WTC11 (cell line): ENCODE data around the gene R3HDM4.

Experiments used
- CBFB ChIP-seq: sonication (generic); formaldehyde crosslinking; IDR thresholded peaks from 2 replicates; pipeline ENCODE4 v1.8.1; 2022; ENCODE audit warnings: mild to moderate bottlenecking, low read depth, missing genetic modification reagents
- FOXP1 ChIP-seq: sonication (generic); formaldehyde crosslinking; IDR thresholded peaks from 2 replicates; pipeline ENCODE4 v1.8.0; 2022; ENCODE audit warnings: missing genetic modification reagents, mild to moderate bottlenecking, moderate library complexity, borderline replicate concordance
- MYBL2 ChIP-seq: sonication (generic); formaldehyde crosslinking; IDR thresholded peaks from 2 replicates; pipeline ENCODE4 v1.8.1; 2023; ENCODE audit warnings: mild to moderate bottlenecking, moderate library complexity, missing genetic modification reagents
- SP1 ChIP-seq: sonication (generic); formaldehyde crosslinking; conservative IDR thresholded peaks from 2 replicates; pipeline ENCODE4 v1.8.1; 2022; ENCODE audit warnings: missing genetic modification reagents
- ZNF138 ChIP-seq: sonication (generic); formaldehyde crosslinking; conservative IDR thresholded peaks from 2 replicates; pipeline ENCODE4 v1.8.1; 2022; ENCODE audit warnings: mild to moderate bottlenecking, moderate library complexity, missing genetic modification reagents
- ZNF416 ChIP-seq: fragments of 250-450 bp; sonication (Bioruptor Pico); IDR thresholded peaks from 2 replicates; pipeline ENCODE4 v1.9.0; 2021; ENCODE audit warnings: mild to moderate bottlenecking, inconsistent platforms
- TF ChIP-seq, protein P1 (sequence below): fragments of 200-600 bp; IDR thresholded peaks from 2 replicates; pipeline ENCODE4 v1.8.0; 2022; ENCODE audit warnings: antibody characterized with exemption
- TF ChIP-seq, protein P2 (sequence below): fragments of 250-450 bp; sonication (Bioruptor Pico); conservative IDR thresholded peaks from 2 replicates; pipeline ENCODE4 v1.9.0; 2021; ENCODE audit warnings: mild to moderate bottlenecking
- TF ChIP-seq, protein P3 (sequence below): sonication (generic); formaldehyde crosslinking; IDR thresholded peaks from 2 replicates; pipeline ENCODE4 v1.8.0; 2022; ENCODE audit warnings: mild to moderate bottlenecking, missing genetic modification reagents

DNA sequence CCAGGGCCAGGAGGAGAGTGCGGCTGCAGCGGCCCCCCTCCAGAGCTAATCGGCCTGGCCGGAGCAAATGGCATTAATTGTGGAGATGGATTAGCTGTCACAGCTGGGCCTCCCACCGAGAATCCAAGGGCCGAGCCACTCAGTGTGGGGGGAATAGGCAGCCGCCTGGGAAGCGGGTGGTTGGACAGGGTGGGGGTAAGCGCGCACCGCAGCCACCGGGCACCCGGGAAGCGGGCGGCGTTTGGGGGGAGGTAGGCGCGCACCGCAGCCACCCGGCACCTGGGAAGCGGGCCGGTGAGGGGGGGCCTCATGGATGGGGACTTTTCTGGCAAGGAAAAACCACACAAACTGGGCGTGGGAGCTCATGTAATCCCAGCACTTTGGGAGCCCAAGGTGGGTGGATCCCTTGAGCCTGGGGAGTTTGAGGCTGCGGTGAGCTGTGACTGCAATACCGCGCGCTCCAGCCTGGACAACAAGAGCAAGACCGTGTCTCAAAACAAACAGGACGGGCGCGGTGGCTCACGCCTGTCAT, 9.7 kb downstream of the R3HDM4 start:
- TF ChIP-seq ZNF138 (CRISPR knock-in tag) (no peak), ZNF416 (CRISPR knock-in tag) (no peak), FOXP1 (CRISPR knock-in tag) (no peak), SP1 (CRISPR knock-in tag) (no peak), CBFB (CRISPR knock-in tag) (no peak), MYBL2 (CRISPR knock-in tag) (no peak)
- TF ChIP-seq, protein P1, sequence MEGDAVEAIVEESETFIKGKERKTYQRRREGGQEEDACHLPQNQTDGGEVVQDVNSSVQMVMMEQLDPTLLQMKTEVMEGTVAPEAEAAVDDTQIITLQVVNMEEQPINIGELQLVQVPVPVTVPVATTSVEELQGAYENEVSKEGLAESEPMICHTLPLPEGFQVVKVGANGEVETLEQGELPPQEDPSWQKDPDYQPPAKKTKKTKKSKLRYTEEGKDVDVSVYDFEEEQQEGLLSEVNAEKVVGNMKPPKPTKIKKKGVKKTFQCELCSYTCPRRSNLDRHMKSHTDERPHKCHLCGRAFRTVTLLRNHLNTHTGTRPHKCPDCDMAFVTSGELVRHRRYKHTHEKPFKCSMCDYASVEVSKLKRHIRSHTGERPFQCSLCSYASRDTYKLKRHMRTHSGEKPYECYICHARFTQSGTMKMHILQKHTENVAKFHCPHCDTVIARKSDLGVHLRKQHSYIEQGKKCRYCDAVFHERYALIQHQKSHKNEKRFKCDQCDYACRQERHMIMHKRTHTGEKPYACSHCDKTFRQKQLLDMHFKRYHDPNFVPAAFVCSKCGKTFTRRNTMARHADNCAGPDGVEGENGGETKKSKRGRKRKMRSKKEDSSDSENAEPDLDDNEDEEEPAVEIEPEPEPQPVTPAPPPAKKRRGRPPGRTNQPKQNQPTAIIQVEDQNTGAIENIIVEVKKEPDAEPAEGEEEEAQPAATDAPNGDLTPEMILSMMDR, result no peak
- TF ChIP-seq, protein P2, sequence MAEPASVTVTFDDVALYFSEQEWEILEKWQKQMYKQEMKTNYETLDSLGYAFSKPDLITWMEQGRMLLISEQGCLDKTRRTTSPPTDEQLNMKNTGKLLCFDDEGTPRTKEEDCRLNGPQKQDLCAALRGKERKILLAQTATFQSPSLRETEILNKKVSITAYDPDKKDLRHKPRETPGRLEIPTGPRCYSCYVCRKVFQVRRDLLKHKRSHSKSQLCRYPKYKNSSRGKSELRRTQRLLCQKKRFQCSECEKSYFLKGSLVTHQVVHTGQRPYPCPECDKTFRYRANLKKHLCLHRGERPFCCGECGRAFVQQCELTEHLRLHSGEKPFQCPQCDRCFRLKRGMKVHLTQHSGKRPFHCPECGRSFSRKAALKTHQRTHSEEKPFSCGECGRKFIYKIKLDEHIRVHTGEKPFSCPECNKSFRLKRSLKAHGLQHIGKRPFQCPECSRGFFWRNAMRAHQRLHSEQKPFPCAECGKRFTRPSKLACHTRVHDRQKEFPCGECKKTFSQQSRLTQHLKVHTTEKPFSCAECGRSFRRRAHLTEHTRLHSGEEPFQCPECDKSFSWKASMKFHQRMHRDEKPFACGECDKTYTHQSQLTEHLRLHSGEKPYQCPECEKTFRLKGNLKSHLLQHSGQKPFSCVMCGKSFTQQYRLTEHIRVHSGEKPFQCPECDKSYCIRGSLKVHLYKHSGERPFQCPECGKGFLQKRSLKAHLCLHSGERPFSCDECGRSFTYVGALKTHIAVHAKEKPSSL, result no peak
- TF ChIP-seq, protein P3, sequence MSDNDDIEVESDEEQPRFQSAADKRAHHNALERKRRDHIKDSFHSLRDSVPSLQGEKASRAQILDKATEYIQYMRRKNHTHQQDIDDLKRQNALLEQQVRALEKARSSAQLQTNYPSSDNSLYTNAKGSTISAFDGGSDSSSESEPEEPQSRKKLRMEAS (CRISPR knock-in tag), result no peak
